AML-193 (cell line): ENCODE data around the gene TMED8.
"Not testable (repeated sequence)": the region's sequence is repeated elsewhere in the genome, so short reads cannot be mapped to it uniquely, and the experiment has no call there.

ENCODE experiments used
- DNase-seq, 2 experiments: peaks; one replicate each; lab custom pipeline; 2025; lab: John Stamatoyannopoulos, UW

TMED8 gene

DNA sequence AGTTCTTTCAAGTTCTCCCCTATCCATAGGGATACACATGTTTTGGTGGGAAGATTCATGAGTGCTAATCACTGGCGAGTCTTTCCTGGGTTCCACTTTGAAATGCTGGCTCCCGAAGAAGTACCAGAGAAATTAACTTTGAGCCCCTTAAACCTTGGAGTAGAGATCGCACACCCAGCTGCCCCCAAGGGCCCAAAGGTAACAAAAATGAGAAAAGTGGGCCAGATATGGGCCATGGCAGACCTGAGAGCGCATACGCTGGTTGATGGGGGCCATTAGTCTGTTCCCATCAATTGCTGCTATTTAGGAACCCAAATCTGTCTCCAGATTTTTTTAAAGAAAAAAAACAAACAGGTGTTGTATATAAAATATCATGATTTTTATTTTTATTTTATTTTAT lies 53.9 kb downstream of the TMED8 start:
- no peak for DNase-seq

DNA sequence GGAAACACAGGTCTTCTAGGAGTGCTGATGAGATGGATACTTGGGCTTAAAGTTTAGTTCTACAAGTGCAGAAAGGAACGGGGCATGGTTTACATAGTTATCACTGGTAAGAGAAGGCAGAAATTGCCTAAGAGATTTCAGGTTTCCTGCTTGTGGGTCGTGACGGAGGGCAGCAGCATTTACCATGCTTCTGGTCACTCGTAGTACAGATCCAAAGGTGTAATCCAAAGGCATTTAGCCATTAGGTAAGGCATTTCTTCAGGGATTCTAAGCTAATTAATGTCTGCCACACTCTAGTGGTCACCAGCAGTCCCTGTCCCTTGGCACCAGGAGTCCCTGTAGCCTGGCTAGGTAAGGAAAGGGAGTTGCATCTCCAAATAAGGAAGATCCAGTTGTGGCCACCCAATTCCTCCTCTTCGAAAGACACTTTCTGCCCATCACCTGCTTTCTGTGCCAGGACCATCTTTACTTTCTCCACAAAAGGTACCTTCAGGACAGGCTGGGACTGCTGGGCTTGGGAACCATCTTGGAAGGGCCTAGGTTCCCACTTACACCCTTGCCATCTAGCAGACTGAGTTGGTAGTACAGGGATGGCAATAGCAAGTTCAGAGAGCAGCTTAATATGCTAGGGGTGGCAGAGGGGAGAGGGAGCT lies 54.5 kb downstream of the TMED8 start:
- DNase-seq: peak; percentile 29 to 62

DNA sequence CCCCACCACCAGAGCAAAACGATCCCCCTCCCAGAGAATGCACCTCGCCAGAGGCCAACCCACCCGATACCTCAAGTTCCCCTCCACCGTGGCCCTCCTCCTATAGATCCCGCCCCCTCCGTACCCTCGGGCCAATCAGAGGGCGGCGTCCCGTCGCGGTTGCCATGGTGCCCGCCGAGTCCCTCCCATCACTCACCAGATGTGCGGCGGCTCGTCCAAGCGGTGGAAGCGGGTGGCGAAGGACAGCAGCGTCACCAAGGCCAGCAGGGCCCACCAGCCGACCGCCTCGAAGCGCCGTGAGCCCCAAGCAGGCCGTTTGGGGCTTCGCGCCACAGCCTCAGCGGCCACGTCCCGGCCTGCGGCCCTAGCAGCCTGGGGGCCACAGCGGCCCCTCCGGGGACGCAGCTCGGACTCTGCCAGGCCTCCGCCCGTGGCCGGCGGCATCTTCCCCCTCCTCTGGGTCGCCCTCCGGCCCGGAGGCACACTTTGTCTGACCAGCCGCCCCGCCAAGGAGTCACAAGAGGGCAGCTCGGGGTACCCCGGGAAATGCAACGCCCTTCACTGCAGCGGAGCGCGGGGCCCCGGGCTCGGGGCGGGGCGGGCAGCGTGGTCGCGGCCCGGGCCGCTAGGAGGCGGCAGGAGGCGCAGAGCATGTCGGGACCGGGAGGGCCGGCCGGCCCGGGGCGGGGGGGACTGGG lies 56.5 kb downstream of the TMED8 start, which contains the start of gene POMT2:
TSS of gene POMT2 (minus strand) at position 646 of the 698 bp plus-strand sequence. CDS start at position 444, 202 bp downstream.
- DNase-seq: peak; percentile 78 to 81

DNA sequence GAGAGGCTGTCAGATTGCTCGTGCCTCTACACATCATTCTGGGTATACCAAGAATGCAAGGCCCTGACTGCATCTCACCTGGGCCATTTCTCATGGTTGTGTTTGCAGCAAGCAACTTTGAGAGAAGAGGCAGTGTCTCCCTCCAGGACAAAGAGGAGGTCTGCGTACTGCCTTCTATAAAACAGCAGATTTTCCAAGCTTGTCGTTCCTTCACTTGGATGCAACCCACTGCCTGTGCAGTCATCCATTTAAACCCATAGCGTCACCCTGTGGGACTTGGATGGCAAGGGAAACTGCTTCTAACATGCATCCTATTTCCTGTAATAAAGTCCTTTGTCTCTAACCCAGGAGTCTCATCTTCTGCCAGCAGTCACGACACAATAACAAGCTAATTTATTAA lies 57.5 kb downstream of the TMED8 start:
- DNase-seq: no peak

DNA sequence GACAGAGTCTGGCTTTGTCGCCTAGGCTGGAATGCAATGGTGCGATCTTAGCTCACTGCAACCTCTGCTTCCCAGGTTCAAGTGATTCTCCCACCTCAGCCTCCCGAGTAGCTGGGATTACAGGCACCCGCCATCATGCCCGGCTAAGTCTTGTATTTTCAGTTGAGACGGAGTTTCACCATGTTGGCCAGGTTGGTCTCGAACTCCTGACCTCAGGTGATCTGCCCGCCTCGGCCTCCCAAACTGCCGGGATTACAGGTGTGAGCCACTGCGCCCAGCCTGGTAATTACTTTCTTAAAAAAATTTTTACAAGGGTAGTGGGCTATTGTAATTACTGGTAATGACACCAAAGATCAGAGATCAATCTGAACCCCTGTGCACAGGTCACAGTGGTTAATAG lies 58.1 kb downstream of the TMED8 start:
- DNase-seq: not testable (repeated sequence)

DNA sequence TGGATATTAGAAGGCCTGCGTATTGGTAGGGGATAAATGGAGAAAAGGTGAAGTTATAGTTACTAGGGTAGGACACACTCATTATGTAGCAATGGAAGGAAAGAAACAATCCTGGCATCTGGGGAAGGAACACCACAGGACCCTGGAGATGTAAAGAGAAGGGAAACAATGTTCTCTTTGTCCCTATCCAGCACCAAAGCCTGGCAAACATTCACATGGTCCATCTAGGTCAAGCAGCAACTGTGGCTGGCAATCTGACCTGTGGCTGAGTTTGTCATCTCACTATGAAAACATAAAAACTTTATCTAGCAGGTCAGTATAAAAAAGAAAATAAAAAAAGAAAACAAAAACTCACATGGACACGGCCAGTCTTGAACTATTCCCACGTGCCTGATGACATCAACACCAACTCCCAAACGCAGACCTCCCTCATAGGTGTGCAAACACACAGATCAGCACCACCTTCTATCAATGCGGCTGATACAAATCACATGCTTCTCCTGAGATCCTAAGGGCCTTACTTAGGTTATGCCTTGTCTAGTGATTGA lies 58.8 kb downstream of the TMED8 start:
- DNase-seq: no peak

DNA sequence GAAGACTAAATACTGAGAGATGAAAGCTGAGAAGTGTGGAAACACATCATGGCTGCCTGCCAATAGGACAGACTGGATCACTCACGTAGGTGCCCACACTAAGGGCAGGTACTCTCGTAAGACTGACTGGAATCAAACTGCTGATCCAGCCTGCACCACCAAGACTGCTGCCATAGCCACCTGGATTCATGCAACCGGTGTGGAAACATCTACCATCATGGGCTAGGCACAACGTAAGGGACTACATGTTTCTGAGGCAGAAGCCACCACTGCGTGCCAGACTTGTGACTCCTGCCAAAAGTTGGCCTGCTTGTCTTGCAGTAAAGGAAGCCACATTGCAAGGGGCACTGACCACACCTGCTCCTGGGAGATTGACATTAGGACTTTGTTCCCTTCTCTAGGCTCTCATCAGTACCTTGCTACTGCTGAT lies 60.0 kb downstream of the TMED8 start:
- DNase-seq: no peak

DNA sequence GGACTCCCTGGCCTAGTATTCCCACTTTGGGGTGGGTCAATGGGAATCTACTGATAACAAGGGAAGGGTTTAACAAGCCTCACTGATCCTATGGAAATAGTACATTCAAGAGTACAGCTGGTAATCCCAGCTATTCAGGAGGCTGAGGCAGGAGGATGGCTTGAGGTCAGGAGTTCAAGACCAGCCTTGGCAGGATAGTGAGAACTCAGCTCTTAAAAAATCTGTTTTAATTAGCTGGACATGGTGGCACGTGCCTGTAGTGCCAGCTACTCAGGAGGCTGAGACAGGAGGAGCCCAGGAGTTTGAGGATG lies 60.7 kb downstream of the TMED8 start:
- DNase-seq: no peak

DNA sequence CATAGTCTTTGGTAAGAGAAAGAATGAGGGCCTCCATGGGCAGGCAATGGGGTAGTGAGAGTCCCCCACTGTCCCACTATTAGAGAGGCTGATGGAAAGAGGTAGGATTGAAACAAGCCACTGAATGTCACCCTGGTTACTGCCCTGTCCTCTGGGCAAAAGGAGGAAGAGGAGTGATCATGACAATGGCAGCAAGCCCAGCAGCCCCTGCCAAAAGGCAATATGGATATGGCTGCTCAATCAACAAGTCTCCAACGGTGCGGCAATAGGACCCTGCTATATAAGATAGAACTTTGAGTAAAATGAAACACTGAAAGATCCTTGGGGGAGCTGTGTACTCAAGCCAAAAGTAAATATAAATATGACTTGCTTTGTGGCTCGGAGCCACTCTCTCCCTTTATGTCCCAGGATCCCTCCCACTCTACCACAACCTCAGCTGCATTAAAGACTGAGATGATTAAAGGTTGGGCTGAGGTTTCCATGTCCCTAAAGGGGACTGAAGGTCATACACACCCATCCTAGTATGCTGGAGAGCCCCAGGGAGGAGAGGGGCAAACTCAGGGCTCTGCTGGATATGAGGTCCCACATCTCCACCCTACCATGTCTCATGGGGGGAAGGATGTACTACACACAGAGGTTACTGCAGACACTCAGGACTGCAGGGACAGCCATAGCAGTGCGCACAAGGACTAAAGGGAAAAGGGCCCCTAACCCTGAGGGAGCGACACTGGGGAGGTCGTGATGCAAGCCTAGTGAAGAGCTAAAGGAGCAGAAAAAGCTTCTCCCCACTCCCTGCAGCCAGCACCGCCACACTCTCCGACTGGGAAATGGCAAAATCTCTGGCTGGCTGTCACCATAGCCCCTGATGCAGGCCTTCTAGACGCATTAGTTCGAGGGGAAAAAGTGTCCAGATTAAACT lies 62.1 kb downstream of the TMED8 start:
- no peak for DNase-seq

DNA sequence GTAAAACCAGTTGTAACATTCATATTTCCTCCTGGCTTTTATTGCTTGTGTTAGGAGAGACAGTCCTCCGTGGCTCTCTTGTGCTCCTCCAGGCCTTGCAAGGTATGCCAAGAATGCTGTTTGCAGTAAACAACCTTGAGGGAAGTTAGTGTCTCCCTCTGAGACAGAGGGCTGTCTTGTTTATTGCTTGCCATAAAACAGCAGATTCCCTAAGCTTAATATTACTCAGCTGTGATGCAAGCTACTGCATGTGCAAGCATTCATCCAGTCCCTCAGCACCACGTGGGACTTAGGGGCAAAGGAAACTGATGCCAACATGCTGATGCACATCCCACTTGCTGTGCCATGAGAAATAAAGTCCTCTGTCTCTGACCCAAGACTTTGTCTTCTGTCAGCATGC lies 62.9 kb downstream of the TMED8 start:
- no peak for DNase-seq

DNA sequence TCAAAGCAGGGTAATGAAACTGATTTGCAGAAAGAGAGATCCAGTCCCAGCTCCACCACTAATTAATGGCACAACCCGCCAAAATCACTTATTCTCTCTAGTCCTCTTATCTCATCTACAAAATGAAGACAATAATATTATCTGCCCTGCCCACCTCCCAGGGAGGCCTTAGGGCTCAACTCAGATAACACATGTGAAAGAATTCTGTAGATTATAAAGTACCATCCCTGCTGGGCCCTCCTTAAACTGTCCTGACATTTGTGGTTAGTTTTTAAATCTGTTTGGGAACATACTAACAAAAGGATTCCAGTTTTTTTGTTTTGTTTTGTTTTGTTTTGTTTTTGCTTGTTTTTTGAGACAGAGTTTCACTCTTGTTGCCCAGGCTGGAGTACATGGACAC lies 63.5 kb downstream of the TMED8 start:
- no peak for DNase-seq

DNA sequence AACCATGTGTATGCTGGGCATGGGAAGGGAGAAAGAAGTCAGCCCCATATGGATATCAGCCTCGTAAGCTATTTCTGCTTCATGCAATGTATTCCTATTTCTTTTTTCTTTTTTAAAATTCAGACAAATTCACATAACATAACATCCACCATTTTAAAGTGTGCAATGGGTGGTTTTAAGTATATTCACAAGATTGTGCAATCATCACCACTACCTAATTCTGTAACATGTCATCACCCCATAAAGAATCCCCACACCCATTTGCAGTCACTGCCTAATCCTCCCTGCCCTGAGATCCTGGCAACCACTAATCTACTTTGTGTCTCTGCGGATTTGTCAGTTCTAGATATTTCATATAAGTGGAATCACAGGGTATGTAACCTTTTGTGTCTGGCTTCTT lies 65.7 kb downstream of the TMED8 start:
- DNase-seq: peak; percentile 14 to 35

DNA sequence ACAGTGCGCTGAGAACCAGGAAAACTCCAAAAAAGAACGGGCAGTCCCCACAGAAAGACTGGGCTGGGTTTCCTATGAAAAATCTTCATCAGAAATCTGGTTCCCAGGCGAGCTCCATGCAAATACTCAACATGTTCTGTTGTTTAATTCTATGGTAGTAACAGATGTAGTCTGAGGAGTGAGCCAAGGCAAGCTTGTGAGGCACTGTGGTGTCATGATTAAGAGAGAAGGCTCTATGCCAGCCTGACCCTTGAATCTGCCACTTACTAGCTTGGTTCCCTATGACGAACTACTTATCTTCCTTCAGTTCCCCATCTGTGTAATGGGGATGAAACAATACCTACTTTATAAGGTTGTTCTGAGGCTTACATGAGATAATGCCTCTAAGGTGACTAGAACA lies 66.9 kb downstream of the TMED8 start:
- DNase-seq: no peak

DNA sequence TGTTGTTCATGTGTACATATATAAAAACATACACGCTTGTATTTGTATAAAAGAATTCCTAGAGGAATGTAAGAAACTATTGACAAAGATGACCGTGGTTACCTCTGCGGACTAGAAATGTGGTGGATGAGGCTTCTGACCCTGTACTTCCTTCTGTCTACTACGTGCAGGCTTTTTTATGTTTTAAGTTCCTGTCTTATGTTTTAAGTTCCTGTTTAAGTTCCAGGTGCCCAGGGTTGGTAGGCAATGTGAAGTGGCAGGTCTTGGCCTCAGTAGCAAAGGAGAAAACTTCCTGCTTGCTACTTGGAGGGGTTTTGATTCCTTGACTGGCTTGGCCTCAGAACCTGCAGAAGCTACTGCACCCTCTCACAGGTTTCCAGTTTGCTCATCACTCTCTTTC lies 67.8 kb downstream of the TMED8 start:
- DNase-seq: peak; percentile 58 to 64

DNA sequence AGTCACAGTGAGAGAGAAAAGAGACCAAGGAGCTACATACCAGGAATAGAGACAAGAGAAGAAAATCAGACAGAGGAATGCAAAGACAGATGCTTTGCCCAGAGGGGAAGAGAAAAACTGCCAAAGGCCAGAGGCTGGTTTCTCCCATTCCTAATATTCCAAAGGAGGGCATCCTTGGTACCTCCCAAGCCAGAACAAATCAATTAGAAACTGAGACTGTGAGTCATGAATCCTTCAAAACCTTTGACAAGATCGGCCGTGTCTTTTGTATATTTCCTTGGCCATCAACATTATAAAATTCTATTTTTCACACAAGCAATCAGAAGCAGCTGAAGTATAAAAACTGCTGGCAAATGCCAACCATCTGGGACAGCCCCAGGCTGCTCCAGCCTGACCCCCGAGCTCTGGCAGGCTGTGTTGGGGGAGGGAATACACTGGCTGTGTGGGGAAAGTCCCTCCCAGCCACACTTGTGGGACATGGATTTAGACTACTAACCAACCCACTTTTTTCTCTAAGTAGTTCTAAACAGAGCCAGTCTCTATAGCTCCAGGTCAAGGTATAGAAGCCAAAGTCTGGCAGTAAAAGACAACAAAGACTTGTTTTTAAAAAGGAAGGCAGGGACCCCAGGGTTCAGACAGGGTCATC lies 69.9 kb downstream of the TMED8 start:
- no peak for DNase-seq

DNA sequence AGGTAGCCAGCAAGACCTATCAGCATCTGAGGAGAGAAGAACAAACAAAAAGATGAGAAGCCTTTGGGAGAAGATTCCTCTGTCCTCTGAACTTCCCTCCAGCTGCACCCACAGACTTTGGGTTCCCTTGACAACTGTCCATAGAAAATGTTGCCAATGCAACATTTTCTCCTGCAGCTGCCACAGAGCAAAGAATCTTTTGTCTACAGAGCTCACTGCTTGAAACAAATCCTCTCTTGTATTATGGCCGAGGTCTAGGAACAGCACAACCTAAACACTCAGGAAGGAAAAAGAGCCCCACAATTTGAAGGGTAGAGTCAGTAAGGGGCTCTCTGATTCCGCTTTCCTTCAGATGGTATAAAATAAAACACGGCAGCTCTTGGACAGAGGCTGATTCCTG lies 70.5 kb downstream of the TMED8 start:
- no peak for DNase-seq

DNA sequence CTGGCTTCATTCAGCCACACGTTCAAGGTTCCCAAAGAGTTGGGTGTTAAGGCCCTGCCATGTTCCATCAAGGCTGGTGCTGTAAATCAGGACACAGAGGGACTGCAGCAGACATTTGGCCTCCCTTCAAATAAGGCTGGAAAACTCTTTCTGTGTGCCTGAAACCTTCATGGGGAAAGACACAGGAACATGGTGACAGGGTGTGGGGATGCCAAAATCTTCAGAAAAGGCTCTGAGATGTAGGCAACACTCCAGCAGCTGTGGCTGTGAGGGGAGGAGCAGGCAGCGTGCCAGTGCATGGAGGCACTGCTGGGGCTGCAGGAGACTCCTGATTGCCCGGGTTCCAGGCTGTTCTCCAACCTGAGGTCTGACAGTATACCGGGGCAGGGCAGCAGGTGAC lies 71.2 kb downstream of the TMED8 start:
- no peak for DNase-seq

DNA sequence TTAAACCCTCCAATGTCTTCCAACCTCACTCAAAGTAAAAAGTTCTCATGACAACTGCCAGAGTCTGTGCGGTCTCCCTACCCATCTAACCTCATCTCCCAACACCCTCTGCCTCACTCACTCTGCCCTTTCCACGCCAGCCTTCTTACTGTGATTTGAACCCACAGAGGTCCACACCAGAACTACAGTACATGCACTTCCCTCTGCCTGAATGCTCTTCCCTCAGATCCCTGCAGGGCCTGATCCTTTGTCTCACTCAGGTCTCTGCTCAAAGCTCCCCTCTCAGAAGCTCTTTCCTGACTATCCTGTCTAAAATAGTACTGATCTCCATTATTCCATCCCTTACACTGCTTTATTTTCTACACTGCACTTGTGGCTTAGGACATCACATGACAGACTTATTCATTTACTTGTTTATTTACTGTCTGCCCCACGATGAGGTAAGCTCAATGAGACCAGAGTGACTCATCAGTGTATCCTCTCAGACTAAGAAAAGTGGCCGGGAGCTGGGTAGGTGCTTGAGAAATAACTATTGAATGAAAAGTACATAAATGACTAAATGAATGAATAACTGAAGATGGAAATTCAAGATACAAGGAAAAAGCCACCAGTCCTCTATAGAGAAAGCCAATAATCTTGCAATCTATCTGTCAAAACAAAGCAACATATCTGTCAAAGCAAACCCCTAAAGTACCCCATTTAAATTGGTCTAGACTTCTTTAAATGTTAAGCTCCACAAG lies 73.3 kb downstream of the TMED8 start:
- no peak for DNase-seq

DNA sequence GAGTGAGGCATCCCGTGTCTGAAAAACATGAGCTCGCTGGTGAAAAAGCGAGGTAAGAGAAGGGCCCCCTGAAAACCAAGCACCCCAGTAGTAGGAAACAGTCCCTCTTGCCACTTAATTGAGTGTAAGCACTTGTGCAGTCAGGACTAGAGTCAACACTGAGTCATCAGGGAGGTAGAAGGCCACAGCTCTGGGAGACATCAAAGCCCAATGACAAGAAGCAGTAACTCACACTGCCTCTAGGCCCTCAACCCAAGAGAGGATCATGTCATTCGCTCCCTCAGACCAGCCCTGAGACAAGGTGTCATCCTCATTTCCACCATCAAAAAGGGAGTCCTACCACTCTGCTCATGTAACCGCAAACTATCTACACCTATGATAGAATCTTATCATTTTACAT lies 74.0 kb downstream of the TMED8 start:
- DNase-seq: no peak

DNA sequence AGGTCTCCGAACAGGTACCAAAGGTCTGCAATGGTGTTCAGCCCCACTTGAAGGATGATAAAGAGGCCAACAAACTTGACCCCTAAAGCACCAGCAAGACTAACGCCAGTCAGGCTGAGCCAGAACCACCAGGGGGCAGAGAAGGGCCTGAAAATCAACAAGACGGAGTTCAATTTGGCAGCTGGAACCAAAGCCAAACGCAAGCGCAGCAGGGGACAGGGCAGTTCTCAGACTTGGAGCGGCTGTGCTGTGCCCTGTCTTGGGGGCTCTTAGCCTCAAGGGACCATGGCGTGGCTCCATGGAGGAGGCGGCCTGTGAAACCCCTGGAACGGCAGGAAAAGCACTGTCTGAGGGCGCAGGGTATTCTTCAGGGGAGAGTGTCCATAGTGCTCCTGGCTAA lies 75.8 kb downstream of the TMED8 start:
- peak; percentile 33 to 59 for DNase-seq

DNA sequence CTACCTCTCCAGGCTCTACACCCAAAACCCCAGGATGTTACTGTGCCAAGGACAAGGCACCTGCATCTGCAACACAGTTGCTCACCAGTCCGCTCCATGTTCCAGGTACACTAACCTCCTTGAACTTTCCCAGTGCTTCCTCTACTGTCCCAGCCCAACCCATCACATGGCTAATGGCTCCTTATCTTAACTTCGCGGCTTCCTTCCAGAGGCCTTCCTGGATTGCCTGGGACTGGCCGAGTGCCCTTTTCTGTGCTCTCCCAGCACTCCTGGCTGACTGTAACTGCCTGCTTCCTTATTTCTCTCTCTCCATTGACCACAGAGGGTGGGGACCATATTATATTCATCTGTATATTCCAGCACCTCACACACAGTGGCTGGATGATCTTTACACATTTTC lies 77.1 kb downstream of the TMED8 start:
- no peak for DNase-seq
